ENCODE data around the gene PRKCQ.
"Not testable (repeated sequence)": the region's sequence is repeated elsewhere in the genome, so short reads cannot be mapped to it uniquely, and the experiment has no call there.

PRKCQ gene

GRCh38 chr10:6593241-6593671 is 13.2 kb upstream of the PRKCQ start:
- no peak for DNase-seq

GRCh38 chr10:6592080-6592479 is 12.0 kb upstream of the PRKCQ start:
- DNase-seq = no peak

GRCh38 chr10:6591668-6592067 is 11.6 kb upstream of the PRKCQ start:
- DNase-seq = no peak

- no peak for DNase-seq
Measured at GRCh38 chr10:6590100-6590499, 10.0 kb upstream of the PRKCQ start.

GRCh38 chr10:6589287-6590094 is 9.4 kb upstream of the PRKCQ start:
- DNase-seq = no peak

GRCh38 chr10:6588845-6589244 is 8.8 kb upstream of the PRKCQ start:
- DNase-seq = no peak

- DNase-seq = no peak
Measured at GRCh38 chr10:6588082-6588481, 8.0 kb upstream of the PRKCQ start.

GRCh38 chr10:6586501-6586900 is 6.4 kb upstream of the PRKCQ start:
- DNase-seq = no peak

- no peak for DNase-seq
Measured at GRCh38 chr10:6583447-6583846, 3.4 kb upstream of the PRKCQ start.

- not testable (repeated sequence) for DNase-seq
Measured at GRCh38 chr10:6582913-6583312, 2.8 kb upstream of the PRKCQ start.

- DNase-seq = no peak
Measured at GRCh38 chr10:6582298-6582697, 2.2 kb upstream of the PRKCQ start.

GRCh38 chr10:6581778-6582228 is 1.7 kb upstream of the PRKCQ start:
- no peak for DNase-seq

- not testable (repeated sequence) for DNase-seq
Measured at GRCh38 chr10:6581223-6581622, 1.1 kb upstream of the PRKCQ start.

GRCh38 chr10:6580279-6581029 is 378 bp upstream of the PRKCQ start:
- peak; percentile 88 to 91 for DNase-seq

GRCh38 chr10:6579183-6579903 is 733 bp downstream of the PRKCQ start:
- no peak for DNase-seq

- no peak for DNase-seq
Measured at GRCh38 chr10:6578795-6579182, 1.3 kb downstream of the PRKCQ start.

- no peak for DNase-seq
Measured at GRCh38 chr10:6578251-6578771, 1.8 kb downstream of the PRKCQ start.

GRCh38 chr10:6576326-6576725 is 3.8 kb downstream of the PRKCQ start:
- DNase-seq = peak; percentile 40 to 53

- DNase-seq = no peak
Measured at GRCh38 chr10:6574664-6575176, 5.4 kb downstream of the PRKCQ start.

GRCh38 chr10:6570893-6571292 is 9.2 kb downstream of the PRKCQ start:
- DNase-seq = no peak

GRCh38 chr10:6569259-6569658 is 10.8 kb downstream of the PRKCQ start:
- no peak for DNase-seq

- no peak for DNase-seq
Measured at GRCh38 chr10:6567884-6568283, 12.2 kb downstream of the PRKCQ start.

- DNase-seq = no peak
Measured at GRCh38 chr10:6567203-6567703, 12.8 kb downstream of the PRKCQ start.
